GM19351 (cell line): ENCODE results near the gene CAMK1.

ENCODE experiments used
- ATAC-seq: cut with Tn5 transposase; IDR thresholded peaks from one replicate; pipeline ENCODE4 v1.9.1; 2021; ENCODE audit warnings: mild to moderate bottlenecking, moderate library complexity; ENCODE audit not compliant: unreplicated experiment

Gene CAMK1

GRCh38 chr3:9769426-9770275, at the start of gene CAMK1:
TSS of gene CAMK1 (minus strand) at chr3:9769947. CDS start at chr3:9767749, 2,198 bp downstream.
- peak; percentile 60 for ATAC-seq

DNA sequence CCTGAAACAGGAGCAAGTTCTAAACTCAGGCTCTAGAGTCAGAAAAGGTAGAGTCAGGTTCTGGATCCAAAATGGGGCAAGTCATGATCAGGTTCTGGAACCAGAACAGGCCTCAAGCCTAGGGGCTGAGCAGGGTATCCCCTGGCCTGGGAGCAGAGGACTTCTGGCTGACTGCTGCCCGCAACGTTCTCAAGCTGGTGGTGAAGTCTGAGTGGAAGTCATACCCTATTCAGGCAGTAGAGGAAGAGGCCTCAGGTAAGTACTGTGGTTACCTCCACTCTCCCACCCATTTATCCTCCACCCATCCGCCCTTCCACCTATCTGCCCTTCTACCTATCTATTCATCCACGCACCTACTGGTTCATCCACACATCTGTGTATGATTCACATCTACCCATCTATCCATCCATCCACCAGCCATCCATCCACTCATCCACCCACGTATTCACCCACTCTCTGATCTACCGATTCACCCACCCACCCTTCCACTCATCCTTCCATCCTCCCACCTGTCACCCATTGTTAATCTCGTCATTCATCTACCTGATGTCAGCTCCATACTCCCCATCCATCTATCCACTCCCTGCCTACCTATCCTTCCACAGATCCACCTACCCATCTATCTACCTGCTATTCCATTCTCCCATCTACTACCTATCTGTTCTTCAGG, 49.1 kb upstream of the CAMK1 start:
- ATAC-seq: no peak

DNA sequence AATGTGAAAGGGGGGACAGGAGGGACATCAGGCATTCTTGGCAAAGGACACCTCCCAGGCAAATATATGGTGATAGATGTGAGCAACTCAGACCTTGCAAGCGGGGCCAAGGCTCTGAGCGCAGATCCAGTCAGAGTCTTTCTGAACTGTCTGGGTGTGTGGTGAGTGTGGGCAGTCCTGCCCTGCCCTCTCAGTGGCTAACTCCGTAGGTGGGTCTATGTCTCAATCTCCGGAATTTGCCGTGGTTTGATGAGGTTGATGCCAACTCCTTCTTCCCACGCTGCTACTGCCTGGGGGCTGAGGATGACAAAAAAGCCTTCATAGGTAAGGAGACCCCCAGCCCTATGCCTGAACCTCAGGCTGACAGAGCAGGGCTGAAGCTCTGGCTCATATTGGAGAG, 47.7 kb upstream of the CAMK1 start:
- no peak for ATAC-seq

DNA sequence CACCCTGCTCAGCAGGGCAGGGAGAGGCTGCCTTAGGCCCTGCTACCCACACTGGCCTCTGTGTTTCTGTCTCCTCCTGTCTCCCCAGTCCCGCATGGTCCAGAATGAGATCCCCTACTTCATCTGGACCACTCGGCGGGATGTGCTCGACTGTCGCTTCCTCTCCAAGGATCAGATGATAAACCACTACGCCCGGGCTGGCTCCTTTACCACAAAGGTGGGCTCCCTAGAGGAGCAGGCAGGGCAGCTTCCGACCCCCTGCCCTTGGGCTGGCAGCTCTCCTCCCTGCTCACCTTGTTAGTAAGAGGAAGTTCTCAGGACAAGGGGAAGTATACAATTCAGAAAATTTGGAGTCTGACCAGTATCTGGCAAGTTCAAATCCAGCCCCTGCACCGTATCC, 46.2 kb upstream of the CAMK1 start:
- ATAC-seq: no peak

DNA sequence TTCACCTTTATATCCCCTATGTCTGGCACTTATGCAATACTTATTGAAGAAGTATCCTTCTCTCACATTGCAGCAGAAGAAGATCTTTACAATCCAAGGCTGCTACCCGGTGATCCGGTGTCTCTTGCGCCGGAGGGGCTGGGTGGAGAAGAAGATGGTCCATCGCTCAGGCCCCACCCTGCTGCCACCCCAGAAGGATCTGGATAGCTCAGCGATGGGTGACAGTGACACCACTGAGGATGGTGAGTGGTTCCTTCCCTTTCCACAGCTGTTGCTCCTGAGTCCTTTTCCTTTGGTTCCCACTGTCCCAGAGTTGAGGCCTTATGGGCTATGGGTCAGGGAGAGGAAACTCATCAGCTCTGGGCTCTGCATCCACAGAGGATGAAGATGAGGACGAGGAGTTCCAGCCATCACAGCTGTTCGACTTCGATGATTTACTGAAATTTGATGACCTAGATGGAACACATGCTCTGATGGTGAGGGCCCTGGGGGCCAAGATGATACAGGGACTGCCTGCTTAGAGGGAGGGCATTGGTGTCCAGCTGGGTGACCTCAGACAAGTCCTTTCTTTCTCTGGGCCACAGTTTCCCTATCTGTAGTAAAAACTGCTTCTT, 43.2 kb upstream of the CAMK1 start:
- ATAC-seq: no peak

GRCh38 chr3:9810846-9811245, 41.1 kb upstream of the CAMK1 start:
- no peak for ATAC-seq

- no peak for ATAC-seq
These were observed 40.7 kb upstream of the CAMK1 start for GRCh38 chr3:9810433-9810770.

DNA sequence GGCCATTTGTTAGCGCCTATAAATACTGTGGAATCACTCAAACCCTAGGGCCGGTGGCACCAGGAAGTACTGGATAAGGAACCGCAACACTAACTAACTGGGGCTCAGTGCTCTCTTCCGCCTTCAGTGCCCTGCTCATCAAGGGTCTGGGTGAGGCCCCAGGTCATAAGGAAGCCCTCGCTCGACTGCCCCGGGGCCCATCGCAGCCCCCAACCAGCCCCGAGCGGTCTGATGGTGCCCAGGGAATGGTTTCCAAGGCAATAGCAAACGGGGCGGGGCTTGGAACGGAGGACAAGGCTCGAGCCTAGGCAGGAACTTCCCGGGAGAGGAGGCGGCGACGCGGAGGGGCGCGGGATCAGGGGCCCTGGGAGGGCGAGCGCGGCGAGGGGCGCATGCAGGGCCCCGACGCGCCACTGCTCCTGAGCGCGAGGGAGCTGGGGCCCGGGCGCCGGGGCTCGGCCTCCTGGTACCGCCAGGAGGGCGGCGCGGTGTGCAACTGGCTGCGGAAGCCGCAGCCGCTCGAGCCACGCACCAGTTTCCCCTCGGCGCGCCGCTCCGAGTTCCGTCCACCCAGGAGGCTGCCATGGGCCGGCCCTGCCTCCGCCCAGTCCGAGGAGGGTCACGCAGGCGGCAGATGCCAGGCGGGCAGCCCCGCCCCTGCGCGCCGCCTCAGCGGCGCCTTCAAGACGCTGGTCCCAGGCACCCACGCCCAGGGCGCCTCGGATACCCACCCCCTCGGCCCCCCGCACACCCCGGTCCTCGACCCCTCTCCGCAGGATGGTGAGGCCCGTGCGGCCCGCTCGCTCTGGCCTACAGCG, 40.1 kb upstream of the CAMK1 start, which contains the start of gene TTLL3:
Gene TTLL3, plus strand, starts transcription at position 648 of the 818 bp plus-strand sequence. CDS start 400 bp downstream, outside the sequence.
- peak; percentile 51 for ATAC-seq

GRCh38 chr3:9809239-9809614, 39.5 kb upstream of the CAMK1 start:
- ATAC-seq: peak; percentile 12

GRCh38 chr3:9808345-9809037, 38.7 kb upstream of the CAMK1 start:
- peak; percentile 72 for ATAC-seq

DNA sequence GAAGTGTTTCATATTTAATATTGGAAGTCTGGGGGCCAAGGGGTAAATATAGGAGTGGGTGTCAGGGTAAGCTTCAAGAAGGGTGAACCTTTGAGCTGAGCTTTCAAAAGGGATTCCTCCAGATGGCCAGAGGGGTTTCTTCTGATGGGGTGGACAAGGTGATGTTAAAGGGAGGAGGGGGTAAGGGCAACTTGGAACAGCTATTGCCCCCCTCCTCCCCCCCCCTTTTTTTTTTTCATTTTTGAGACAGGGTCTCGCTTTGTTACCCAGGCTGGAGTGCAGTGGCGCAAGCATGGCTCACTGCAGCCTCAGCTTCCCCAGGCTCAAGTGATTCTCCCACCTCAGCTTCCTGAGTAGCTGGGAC, 38.2 kb upstream of the CAMK1 start:
- no peak for ATAC-seq

DNA sequence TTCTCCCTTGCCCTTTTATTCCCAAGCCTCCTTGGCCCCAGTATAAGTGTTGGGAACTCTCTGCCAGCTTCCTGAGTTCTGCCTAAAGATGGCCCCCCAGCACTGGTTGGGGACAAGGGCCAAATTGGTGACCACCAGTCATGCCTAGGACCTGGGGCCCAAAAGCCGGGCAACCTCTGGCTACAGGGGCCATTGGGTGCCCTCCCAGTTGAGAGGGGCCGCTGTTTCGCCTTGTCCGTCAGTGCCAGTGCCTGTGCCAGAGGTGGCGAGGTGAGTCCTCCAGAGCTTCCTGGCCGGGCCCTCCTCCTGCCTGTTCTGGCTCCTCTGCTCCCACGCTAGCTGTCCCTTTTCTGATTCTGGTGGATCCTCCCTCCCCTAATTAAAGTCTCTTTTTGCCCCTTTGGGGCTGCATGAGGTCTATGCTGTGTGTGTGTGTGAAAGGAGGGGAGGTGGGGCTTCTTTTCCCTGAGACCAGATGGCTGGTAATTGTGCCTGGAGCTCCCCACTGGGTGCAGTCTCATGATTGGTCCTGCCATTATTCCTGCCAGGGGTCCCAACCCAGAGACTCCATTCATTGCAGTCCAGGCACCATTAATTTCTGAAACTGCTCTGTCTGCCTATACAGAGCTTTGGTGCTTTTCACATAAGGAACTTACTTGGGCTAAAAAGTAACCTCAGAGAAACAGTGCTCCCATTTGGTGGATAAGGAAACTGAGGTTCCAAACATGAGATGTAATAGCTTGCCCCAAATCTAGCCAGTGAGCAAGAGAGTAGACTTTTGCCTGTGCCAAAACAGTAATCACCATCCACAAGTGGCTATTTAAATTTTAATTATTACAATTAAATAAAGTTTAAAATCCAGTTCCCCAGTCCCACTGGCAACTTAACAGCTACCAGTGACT, 37.2 kb upstream of the CAMK1 start:
- no peak for ATAC-seq

GRCh38 chr3:9806137-9806536, 36.4 kb upstream of the CAMK1 start:
- ATAC-seq: no peak

DNA sequence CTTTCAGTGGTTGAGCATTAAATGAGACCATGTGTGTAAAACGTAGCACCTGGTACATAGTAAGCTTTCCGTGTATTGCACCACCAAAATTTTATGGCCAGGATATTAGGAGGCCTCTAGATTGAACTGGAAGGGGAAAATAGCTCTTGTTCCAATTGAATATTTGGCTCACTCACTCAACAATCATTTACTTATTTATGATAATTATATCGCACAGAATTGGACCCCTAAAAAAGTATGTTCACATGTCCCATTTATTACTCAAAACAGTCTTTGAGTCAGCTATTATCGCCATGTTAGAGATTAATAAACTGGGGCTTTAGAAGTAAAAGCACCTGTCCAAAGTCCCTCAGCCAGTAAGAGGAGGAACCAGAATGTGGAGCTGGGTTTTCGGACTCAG, 35.2 kb upstream of the CAMK1 start:
- ATAC-seq: no peak

- no peak for ATAC-seq
These were observed 33.7 kb upstream of the CAMK1 start for GRCh38 chr3:9803494-9803893.

- ATAC-seq: no peak
These were observed 30.8 kb upstream of the CAMK1 start for GRCh38 chr3:9800529-9800928.

GRCh38 chr3:9797196-9797945, 27.6 kb upstream of the CAMK1 start:
- no peak for ATAC-seq

- no peak for ATAC-seq
These were observed 25.5 kb upstream of the CAMK1 start for GRCh38 chr3:9795207-9795606.

- no peak for ATAC-seq
These were observed 24.7 kb upstream of the CAMK1 start for GRCh38 chr3:9794400-9794799.
